ENCODE results near the gene SDC4. TPM values are rescaled to one million over a fixed set of nuclear protein-coding genes. Genes with fewer than 3 reads are reported as not detected.

SDC4 gene
- polyA plus RNA-seq, 1 donor, result 7.2 TPM

DNA sequence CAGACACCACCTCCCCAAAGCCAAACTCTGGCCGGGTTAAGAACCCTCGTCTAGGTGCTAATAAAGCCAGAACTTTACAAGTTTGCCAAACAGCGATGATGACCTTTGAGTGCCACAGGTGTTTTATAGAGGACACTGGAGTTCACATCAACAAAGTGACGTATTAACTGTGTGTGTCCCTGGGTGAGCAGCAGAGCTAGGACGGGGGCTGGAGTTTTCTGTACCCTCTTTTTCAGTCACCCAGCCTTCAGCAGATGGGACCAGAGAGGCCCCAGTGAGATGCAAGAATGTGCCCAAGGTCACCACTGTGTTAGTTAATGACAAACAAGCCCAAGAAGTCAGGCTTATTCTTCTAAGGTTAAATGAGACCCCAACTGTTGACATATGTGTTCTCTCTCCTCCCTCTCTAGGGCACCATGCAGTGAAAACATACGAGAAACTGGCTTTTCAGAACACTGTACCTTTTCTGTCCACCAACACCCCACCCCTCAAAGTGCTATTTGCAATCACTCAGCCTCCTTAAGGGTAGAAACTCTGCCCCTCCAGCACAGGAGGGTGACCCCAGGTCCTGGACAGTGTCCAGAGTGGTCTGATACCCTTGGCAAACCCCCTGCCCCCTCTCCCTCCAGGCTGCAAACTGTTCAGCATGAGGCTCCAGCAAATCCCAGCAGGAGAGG lies 5.2 kb downstream of the SDC4 start:
- DNase-seq, result no peak

DNA sequence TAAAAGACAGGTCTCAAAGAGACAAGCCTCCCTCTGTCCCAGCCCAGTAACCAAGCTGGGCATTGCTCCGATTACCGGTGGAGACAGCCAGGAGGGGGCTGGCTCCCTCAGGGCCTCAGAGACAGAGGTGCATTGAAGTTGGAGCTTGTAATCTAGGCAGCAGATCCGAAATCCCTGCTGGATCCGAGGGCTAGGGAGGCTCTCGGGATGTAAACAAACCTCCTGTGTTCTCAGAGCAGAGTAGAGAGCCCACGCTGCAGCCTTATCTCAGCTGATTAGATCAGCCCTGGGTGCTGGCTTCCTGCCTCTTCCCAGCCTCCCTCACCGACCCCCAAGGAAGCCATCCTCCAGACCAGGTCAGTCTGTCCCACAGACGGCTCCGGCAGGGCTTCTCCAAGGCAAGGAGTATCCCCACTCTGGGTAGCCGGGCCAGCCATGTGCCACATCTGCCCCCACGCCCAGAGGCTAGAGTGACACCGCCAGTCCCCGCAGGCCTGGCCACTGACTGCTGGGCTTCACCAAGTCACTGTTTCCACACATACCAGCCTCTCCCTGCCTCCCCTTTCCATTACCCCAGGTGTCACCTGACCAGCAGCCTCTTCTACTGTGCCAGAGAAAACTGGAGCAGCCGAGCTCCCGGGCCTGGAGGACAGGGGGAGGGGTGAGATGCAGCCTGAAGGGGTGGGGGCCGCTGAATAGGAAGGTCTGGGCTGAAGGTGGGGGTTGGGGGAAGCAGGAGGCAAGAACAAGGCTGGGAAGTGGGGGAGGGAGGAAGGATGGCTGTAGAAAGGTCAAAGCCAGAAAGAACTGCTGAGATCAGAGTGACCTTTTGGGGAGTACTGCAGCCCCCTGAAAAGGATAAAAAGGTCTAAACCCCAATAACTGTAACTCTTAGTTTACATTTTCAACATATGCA lies 6.0 kb downstream of the SDC4 start:
- no peak for DNase-seq

DNA sequence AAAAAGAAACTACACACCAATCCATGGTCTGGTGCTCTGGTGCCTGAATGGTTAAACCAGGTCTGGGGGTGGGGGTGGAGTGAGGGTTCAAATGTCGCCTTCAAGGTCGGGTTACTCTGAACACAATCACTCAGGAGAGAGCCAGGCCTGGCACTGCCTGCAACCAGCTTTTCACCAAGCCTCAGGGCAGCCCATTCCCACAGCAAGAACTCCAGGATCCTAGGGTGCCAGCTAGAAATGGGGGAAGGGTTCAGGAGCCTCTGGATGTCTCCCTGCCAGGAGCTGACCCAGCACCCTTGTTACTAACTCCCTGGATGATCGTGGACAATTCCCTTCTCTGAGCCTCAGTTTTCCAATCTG lies 6.7 kb downstream of the SDC4 start:
- DNase-seq, result no peak

DNA sequence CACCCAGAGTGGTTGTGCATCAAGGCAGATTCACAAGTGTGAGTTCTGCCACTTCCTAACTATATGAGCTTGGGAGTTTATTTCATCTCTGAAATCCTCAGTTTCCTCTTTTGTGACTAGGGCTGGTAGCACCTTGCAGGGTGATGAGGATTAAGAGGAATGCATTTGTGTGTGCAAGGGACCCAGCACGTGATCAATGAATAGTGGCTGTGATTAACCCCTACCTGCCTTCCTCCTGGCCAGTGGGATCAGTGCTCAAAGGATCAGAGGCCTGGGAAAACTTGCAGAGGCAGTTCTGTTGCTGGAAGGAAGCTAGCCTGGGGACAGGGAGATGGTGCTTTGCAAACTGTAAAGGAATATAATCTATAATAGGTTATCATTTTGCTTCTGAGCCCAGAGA lies 7.3 kb downstream of the SDC4 start:
- DNase-seq, result no peak

DNA sequence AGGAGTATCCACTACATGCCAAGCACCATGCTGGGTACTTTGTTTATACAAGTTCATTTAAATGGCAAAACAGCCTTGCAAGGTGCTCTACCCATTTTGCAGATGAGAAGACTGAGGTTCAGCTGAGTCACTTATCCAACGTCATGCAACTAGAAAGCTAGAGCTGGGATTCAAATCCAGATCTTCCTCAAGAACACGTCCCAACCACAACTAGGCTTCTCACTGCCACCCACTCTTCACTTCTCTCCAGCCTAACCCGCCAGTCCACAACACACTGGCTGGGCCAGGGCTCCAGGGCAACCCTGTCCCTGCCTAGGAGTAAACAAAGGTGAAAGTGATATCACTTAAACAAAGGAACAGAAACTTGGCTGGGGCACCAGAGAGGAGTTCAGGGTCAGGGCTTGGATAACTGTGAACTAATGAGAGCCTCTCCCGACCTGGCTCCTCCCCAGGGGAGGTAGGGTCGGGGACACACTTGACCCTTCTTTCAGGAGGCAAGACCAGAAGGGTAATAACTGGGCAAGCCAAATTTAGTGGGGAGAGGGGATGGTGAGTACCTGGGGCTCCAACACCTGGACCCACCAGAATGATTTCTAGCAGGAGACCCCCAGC lies 7.9 kb downstream of the SDC4 start:
- DNase-seq, result no peak

DNA sequence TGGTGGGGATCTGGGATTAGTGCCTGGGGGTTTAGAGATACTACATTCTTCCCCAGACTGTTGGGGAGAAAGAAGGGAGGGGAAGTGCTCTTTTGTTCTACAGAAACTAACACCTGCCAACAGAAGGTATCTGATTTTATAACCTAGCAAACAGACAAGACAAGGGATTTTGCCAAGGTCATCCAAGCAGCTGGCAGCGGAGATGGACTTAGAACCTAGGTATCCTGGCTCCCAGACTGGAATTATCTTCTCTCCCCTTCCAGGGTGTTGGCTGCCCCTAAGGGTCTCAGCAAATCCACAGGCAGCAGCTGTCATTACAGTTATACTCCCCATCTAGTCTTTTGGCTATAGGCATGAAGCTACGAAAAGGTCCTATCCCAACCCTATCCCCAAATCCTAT lies 8.4 kb downstream of the SDC4 start:
- no peak for DNase-seq

DNA sequence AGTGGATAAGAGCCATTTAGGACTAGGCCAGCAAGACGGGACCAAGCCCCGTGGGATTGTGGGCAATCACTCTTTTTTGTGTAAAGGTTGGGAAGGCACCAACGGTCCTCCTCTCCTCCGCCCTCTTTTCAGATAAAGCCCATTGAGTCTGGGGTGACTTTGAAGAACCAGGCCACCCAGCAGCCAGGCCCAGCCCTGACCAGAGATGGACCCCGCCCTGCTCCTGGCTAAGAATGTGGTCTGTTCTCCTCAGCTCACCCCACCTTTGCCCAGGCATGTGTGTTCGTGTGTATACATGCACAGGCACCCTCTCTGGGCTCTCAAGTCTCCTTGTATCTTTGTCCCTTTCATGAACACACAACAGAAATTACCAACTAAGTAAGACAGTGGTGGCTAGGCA lies 9.1 kb downstream of the SDC4 start:
- no peak for DNase-seq

DNA sequence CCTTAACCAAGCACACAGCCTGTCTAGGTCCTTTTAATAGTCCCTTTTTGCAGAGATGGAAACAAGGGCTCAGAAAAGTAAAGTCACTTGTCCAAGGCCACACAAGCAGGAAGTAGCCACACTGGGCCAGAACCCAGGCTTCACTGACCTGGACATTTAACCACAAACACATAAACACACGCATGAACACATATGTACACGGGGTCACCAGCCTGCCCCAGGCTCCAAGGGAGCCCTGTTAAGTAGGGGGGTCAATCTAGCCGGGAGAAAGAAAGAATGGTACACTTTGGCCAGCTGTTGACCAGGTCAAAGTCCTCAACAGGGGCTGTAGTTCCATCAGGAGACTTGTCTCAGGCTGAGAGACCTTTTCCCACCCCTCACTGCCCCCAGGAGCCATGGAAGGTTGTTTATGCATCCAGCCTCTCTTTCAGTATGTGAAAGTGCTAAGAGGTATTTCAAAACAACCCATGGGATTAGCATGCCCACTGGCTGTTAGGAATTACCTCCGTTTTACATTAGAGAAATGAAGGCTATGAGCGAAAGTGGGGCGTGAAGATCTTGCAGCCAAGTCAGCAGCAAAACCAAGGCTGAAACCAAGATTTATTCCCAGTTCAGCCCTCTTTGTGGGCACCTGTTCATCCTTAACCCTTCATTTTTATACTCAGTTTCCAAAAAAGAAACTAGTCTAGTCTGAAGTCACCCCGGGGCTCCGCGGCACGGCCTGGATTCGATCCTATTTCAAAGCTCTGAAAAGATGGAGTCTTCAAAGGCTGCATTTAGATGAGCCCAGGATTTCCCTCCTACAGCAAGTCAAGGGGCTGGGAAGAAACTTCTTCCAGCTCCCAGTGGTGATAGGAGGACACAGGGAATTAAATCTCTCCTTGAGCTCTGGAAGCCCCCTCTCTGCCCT lies 9.8 kb downstream of the SDC4 start:
- no peak for DNase-seq

DNA sequence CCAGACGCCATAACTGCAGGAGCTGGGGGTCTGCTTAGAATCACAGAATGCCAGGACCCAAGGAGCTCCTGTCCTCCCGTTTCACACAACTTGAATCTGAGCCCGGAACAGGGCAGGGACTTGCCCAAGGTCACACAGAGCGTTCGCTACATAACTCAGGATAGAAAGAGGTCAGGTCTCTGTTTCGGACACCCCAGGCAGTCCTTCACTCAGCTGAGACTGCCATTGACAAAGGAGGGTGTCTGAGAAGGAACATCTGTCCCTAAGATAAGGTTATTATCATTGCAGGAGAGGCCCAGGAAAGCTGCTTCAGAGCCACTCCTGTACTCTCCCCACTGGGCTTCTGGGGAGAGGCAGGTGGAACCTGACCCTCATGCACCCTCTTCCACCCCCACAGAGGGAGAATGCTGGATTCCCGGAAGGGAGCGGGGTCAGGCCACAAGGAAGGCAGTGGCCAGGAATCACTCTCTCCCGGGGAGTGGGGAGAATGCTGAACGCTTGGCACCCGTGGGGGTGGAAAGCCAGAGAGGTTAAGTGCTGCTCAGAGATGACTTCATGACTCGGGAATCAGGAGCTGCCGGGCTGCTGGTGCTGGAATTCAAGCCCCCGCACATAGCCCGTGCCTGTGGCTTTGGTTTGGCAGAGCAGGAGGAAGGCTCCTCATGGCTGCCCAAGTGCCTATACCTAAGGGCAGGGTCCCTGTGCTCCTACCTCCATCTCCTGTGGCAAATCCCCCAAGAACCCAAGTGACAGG lies 10.7 kb downstream of the SDC4 start:
- no peak for DNase-seq

DNA sequence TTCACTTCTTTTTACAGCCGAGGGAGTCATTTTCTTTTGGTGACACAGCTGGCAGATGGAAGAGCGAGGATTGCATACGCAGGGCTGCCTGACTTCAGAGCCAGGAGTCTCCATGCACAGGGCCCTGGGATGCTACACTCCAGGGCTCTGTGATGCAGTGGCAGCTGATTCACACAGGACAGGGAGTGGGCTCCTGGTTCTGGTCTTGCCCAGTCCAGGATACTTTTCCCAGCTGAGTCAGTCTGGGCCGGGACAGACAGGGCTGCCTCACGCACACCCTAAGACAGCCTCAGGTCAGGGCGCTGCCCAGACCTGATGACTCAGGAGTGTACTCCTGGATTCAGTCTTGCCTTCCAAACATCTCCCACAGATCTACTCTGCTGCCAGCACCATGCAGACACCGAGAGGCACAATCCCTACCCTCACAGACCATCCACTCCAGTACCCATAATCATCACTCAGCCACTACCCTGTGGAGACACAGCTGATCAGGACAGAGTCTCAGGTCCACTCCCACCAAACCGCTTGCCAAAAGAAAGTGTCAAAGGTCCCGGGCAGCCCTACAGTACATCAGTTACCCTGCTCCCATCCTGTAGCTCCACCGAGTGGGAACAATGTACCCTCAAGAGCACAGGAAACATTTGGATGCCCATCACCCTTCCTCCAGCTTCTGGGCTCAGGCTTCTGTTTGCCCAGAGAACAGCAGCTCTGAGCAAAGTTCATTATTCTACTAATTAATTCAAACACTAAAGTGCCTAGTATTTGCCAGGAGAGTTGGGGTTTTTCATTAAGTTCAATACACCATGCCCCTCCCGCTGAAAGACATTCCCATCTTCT lies 11.5 kb downstream of the SDC4 start:
- no peak for DNase-seq

DNA sequence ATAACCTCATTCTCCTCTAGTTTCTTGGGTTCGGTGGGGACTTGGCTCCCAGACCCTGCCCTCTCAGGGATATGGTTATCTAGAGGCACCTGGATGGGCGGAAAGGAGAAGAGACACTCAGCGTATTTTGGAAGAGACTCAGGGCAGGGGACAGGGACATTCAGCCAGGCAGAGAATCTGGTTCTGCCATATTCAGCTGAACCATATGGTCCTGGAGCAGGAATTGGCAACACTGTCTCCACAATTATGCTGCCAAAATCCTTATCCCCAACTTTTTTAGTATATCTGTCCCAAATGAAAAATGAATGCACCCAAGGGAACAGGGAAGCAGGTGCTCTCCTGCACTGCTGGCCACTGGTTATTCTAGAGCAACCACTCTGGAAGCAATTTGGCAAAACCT lies 17.7 kb downstream of the SDC4 start:
- no peak for DNase-seq

DNA sequence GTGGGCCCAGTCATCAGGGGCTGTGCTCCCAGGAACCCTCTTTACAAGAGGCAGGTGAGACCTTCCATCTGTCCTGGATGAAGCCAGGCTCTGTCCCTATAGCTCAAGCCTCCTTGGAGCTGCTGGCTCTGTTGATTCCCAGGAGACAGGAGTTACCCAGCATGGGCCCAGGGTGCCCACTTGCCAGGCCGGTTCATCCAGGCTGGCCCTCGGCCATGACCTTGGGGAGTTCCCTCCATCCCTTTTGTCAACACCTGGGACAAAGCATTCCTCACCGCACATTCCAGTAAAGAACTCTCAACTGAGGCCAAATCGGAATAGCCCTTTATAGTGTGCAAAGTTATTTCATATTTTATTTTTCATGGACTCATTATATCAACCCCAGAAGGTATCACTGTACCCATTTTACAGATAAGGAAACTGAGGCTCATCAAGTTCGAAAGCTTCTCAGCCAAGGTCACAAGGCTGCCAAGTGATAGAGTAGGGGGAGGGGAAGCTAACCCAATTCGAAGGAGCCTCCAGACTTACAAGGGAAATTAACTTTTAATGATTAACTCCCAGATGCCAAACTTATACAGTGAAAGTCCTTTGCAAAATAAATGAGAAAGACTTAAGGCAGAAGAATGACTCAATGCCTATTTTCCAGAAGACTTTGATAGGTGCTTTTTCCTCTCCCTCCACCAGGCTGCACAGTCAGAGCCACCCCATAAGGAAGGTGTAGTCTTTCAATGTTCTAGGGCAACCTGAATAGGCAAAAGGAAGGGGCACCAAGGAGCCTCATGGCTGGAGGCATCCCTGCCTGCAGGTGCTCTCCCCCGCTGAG lies 18.5 kb downstream of the SDC4 start:
- DNase-seq, result no peak

DNA sequence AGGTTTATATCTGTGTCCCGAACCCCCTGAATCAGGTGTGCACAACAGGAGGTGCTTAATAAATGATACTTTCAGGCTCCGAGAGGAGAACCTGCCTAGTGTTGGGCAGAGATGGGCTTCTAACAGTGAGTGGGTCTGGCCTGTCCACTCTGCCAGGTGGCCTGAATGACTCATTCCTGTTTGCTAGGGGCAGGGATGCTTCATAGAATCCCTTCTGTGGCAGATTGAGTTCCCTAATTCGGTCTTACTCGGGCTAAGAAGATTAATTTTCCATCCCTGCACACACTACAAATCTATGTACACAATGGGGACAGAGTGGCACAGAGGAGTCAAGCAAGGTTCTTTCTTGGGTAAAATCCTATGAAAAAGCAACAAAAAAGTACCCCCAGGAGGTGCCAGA lies 19.8 kb downstream of the SDC4 start:
- no peak for DNase-seq

DNA sequence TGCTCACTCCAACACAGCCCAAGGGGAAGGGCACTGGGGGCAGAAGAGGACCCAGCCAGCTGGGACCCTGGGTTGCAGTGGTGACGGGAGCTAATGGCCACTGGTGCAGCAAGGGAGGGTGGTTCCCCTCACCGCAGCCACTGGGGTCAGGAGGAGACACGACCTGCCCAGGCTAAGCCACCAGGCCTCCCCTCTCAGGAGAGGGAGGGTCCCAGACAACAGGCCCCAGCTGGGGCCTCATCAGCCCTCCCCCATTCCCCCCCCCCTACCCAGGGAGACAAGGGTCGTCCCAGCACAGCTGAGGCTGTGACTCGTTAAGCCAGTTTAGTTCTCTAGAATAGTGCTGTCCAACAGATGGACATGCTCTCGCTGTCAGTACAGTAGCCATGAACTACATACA lies 22.9 kb downstream of the SDC4 start:
- no peak for DNase-seq

DNA sequence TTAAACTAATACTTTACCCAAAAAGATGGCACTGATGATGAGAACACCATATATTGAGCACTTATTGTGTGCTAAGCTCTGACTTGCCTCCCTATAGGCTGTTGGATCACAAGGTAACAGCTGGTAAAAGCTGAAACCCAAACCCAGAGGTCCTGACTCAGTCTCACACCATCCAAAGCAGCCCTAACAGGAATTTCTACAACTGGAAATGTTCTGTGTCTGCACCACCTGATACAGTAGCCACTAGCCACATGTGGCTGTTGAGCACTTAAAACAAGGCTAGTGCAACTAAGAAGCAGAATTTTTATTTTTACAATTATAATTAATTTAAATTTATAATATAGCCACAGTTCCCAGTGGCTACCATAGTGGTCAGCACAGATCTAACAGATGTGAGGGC lies 24.5 kb downstream of the SDC4 start:
- no peak for DNase-seq

DNA sequence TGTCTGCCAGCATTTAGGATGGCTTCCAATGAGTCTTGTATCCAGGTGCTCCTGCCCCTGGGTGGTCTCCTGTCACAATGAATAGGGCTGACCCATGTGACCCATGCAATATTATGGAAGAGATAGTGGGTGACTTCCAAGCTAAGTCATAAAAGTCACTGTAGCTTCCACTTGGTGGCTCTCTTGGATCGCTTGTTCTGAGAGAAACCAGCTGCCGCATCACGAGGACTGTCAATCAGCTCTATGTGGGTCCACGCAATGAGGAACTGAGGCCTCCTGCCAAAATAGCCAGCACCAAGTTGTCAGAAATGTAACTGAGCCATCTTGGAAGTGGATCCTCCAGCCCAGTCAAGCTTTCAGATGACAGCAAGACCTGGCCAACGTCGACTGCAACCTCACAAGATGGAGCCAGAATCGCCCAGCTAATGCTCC lies 25.3 kb downstream of the SDC4 start:
- DNase-seq, result peak; percentile 26

DNA sequence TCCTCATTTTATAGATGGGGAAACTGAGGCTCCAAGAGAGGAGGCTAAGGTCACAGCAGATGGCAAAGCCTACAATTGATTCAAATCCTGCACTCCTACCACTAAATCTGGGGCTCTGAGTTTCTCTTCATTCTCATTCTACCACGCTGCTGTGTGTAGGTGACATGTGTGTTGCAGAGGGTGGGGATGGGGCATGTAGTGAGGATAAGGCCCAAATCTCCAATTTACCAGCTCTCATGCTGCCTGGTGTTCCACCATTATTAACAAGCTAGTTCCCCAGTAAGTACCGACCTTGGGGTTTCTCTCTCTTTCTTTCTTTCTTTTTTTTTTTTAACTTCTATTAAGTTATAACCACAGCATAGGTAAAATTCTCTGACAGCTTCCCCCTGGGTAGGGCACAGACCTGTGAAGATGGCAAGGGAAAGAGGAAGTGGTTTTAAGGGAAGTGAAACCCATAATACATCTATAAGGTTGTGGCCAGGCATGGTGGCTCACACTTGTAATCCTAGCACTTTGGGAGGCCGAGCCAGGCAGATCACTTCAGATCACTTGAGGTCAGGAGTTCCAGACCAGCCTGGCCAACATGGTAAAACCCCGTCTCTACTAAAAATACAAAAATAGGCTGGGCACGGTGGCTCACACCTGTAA lies 27.2 kb downstream of the SDC4 start:
- DNase-seq, result no peak

DNA sequence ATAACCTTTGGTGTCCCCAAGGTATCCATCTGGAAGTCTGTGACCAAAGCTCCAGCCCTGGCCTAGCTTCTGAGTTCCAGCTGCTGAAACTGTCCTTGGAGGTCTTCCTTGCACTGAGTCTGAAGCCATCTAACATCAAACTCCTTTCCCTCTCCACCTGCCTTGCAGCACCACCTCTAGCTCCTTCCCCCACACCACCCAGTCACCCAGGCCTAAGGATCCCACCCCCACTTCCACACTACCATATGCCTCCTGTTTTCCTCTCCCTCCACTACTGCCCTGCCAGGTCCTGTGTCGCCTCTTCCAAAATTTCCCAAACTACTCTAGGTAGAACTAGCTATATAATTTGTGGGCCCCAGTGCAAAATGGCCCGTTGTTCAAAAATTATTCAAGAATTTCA lies 29.3 kb downstream of the SDC4 start:
- DNase-seq, result no peak

DNA sequence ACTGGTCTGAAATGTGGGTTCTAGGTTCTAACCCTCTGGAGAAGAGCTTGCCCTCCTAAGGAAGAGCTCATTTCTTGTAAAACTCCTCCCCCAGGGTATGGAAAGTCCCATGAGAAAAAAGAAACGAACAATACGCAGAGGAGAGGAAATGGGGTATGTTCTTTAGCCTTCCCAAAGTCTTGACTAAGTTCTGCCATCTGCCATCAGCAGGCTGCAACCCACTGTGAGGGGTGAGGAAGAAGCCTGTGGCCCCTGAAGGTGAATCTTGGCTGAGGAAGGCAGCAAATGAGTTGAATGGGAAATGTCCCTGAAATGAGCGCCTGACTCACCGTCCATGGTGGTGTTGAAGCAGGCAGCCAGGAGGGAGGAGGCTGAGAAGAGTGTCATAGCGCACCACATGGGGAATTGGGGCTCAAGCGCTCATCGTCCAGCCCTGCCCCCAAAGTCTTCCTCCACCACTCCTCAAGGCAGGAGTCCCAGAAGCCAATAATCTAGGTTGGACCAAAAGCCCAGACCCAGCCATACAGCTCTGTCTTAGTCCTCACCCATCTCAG lies 29.8 kb downstream of the SDC4 start:
- DNase-seq, result no peak

All from hindlimb muscle (tissue), 1 donor.